Measurements from ENCODE around the gene SFMBT1.

DNA sequence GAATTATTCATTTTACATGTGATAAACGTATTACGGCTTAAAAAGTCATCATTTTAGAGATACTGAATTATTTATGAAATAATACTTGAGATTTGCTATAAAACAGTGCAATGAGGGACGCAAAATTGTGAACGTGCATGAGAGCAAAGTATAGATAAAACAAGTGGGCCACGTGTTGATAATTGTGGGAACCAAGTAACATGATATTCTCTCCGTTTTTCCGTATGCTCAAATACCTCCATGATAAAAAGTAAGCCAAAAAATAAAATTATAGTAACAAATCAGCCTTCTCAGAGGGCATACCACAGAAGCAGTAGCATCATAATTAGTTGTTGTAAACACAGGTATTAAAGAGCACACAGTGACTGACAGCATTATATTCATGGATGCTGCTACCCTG lies 42.6 kb downstream of the SFMBT1 start:
- TF ChIP-seq YY1 (IDR thresholded peaks at IDR 0.05; ENCODE audit: insufficient read depth, insufficient read length) (no peak), ZNF274 (IDR thresholded peaks at IDR 0.05; ENCODE audit: low read depth, low read length) (no peak), SUZ12 (IDR thresholded peaks at IDR 0.05; ENCODE audit: extremely low read depth, insufficient read depth, insufficient read length) (no peak)

Data from NT2/D1 (cell line).